ENCODE data around the gene C4A. TPM values are rescaled to one million over a fixed set of nuclear protein-coding genes. Genes with fewer than 3 reads are reported as not detected.
"Not testable (repeated sequence)": the region's sequence is repeated elsewhere in the genome, so short reads cannot be mapped to it uniquely, and the experiment has no call there.

C4A gene
- total RNA-seq, 1 experiment from 2014 or later, result 4.3 TPM

GRCh38 chr6:32029553-32029952 is 47.7 kb downstream of the C4A start:
- not testable (repeated sequence) for H2AFZ ChIP-seq (ENCODE audit: low read length); H3K56ac ChIP-seq (ENCODE audit: insufficient read length, low read depth, low read length); H3K9ac ChIP-seq (ENCODE audit: extremely low read depth, insufficient read length, low read length); H3K27me3 Mint-ChIP-seq (ENCODE audit: low read depth); H3K4me1 ChIP-seq (ENCODE audit: insufficient read depth, low read length); H3K4me3 Mint-ChIP-seq; H4K8ac ChIP-seq (replicated peaks; ENCODE audit: insufficient read length, low read depth, low read length); H3K79me1 ChIP-seq (ENCODE audit: insufficient read depth, low read depth, low read length, poor library complexity, severe bottlenecking); H4K20me1 ChIP-seq (ENCODE audit: control insufficient read depth, insufficient read depth, insufficient read length); H3K23me2 ChIP-seq (ENCODE audit: insufficient read length, low read depth, low read length, poor library complexity, severe bottlenecking); H3K27ac ChIP-seq (ENCODE audit: insufficient read length, low read depth, low read length); H3K27ac Mint-ChIP-seq; H3T11ph ChIP-seq (ENCODE audit: low read length); H2BK5ac ChIP-seq (ENCODE audit: insufficient read length, low read length); H3K18ac ChIP-seq (ENCODE audit: insufficient read length, low read depth, low read length); H4K91ac ChIP-seq (ENCODE audit: insufficient read length, low read depth, low read length); H2BK15ac ChIP-seq (ENCODE audit: low read depth, low read length); H4K5ac ChIP-seq (ENCODE audit: insufficient read length, low read depth, low read length); H3K9me3 ChIP-seq (ENCODE audit: control insufficient read depth, low read depth, low read length); DNase-seq; H3K36me3 Mint-ChIP-seq (ENCODE audit: insufficient read depth in 1 of 3, low read depth in 3 of 3); H3K79me2 ChIP-seq (ENCODE audit: insufficient read depth, low read length); H3K4me1 Mint-ChIP-seq; H2BK12ac ChIP-seq (ENCODE audit: insufficient read length, low read depth, low read length); H3K4me2 ChIP-seq (ENCODE audit: insufficient read depth, insufficient read length, low read length); H2AK5ac ChIP-seq (ENCODE audit: insufficient read length, low read length); H2BK20ac ChIP-seq (ENCODE audit: low read depth, low read length, poor library complexity, severe bottlenecking); H2BK120ac ChIP-seq (ENCODE audit: low read depth, low read length, poor library complexity, severe bottlenecking); H3K4ac ChIP-seq (ENCODE audit: low read depth, low read length); H3K27me3 ChIP-seq (ENCODE audit: insufficient read depth, low read length); H3K9me3 Mint-ChIP-seq; H3K23ac ChIP-seq (ENCODE audit: insufficient read length, low read depth, low read length); H3K14ac ChIP-seq (ENCODE audit: insufficient read depth, low read length)
- no CpG with 5 or more reads among the region's 14 CpGs for WGBS (ENCODE audit: extremely low coverage, insufficient read length, low lambda C conversion rate)

- H3K4me2 ChIP-seq (ENCODE audit: insufficient read depth, insufficient read length, low read length); H2AFZ ChIP-seq (ENCODE audit: low read length); H2BK12ac ChIP-seq (ENCODE audit: insufficient read length, low read depth, low read length); H3K56ac ChIP-seq (ENCODE audit: insufficient read length, low read depth, low read length); H4K5ac ChIP-seq (ENCODE audit: insufficient read length, low read depth, low read length); H3K23me2 ChIP-seq (ENCODE audit: insufficient read length, low read depth, low read length, poor library complexity, severe bottlenecking); H3K18ac ChIP-seq (ENCODE audit: insufficient read length, low read depth, low read length); H3K4me1 Mint-ChIP-seq; H3K4me3 Mint-ChIP-seq; DNase-seq; H3K9me3 ChIP-seq (ENCODE audit: control insufficient read depth, low read depth, low read length); H3K36me3 Mint-ChIP-seq (ENCODE audit: insufficient read depth in 1 of 3, low read depth in 3 of 3); H3K27me3 ChIP-seq (ENCODE audit: insufficient read depth, low read length); H3K23ac ChIP-seq (ENCODE audit: insufficient read length, low read depth, low read length); H3T11ph ChIP-seq (ENCODE audit: low read length); H4K91ac ChIP-seq (ENCODE audit: insufficient read length, low read depth, low read length); H2BK20ac ChIP-seq (ENCODE audit: low read depth, low read length, poor library complexity, severe bottlenecking); H2BK5ac ChIP-seq (ENCODE audit: insufficient read length, low read length); H3K9me3 Mint-ChIP-seq; H3K27ac ChIP-seq (ENCODE audit: insufficient read length, low read depth, low read length); H4K20me1 ChIP-seq (ENCODE audit: control insufficient read depth, insufficient read depth, insufficient read length); H3K79me2 ChIP-seq (ENCODE audit: insufficient read depth, low read length); H3K4me1 ChIP-seq (ENCODE audit: insufficient read depth, low read length); H2BK120ac ChIP-seq (ENCODE audit: low read depth, low read length, poor library complexity, severe bottlenecking); H3K79me1 ChIP-seq (ENCODE audit: insufficient read depth, low read depth, low read length, poor library complexity, severe bottlenecking); H3K27ac Mint-ChIP-seq; H4K8ac ChIP-seq (replicated peaks; ENCODE audit: insufficient read length, low read depth, low read length); H2BK15ac ChIP-seq (ENCODE audit: low read depth, low read length); H3K4ac ChIP-seq (ENCODE audit: low read depth, low read length); H3K27me3 Mint-ChIP-seq (ENCODE audit: low read depth); H3K14ac ChIP-seq (ENCODE audit: insufficient read depth, low read length); H3K9ac ChIP-seq (ENCODE audit: extremely low read depth, insufficient read length, low read length); H2AK5ac ChIP-seq (ENCODE audit: insufficient read length, low read length): not testable (repeated sequence)
- no CpG with 5 or more reads among the region's 16 CpGs for WGBS (ENCODE audit: extremely low coverage, insufficient read length, low lambda C conversion rate)
Observed at GRCh38 chr6:32035283-32036013, 53.6 kb downstream of the C4A start.

Data from H9 (cell line).